ENCODE data around the gene ARHGAP35.

- TF ChIP-seq POLR2A (IDR thresholded peaks at IDR 0.05; ENCODE audit: low read length) (no peak), GATA1 (IDR thresholded peaks at IDR 0.05; ENCODE audit: low read depth, low read length) (no peak)
Observed at GRCh38 chr19:46885411-46885810, 24.6 kb downstream of the ARHGAP35 start.
